ENCODE data around the gene INTS1. TPM values are rescaled to one million over a fixed set of nuclear protein-coding genes. Genes with fewer than 3 reads are reported as not detected.

The INTS1 gene
- total and polyA plus RNA-seq, 2 experiments from 2014 or later, result 30.0 to 57.3 TPM

DNA sequence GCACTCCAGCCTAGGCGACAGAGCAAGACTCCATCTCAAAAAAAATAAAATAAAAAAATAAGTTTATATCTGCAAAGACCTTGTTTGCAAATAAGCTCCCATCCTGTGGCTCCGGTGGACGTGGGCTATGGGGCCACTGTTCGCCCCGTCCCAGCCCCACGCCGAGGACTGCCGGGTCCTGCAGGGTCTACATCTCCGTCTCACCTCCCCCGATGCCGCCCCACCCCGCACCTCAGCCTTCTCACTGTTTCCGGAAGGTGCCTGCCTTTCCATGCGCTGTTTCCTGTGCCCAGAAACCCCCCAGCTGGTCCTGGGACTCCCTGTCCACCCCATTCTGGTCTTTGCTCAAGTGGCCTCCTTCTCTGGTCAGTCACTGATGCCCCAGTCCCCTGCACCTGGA is 5.0 kb upstream of the INTS1 start:
- H3K4me2 ChIP-seq, result no peak overlapping the region
- TF ChIP-seq EZH2phosphoT487 (IDR thresholded peaks at IDR 0.05; ENCODE audit: low read depth, severe bottlenecking, unreplicated experiment), result no peak
- TF ChIP-seq, protein P1, sequence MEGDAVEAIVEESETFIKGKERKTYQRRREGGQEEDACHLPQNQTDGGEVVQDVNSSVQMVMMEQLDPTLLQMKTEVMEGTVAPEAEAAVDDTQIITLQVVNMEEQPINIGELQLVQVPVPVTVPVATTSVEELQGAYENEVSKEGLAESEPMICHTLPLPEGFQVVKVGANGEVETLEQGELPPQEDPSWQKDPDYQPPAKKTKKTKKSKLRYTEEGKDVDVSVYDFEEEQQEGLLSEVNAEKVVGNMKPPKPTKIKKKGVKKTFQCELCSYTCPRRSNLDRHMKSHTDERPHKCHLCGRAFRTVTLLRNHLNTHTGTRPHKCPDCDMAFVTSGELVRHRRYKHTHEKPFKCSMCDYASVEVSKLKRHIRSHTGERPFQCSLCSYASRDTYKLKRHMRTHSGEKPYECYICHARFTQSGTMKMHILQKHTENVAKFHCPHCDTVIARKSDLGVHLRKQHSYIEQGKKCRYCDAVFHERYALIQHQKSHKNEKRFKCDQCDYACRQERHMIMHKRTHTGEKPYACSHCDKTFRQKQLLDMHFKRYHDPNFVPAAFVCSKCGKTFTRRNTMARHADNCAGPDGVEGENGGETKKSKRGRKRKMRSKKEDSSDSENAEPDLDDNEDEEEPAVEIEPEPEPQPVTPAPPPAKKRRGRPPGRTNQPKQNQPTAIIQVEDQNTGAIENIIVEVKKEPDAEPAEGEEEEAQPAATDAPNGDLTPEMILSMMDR (IDR thresholded peaks at IDR 0.05; ENCODE audit: poor library complexity), result no peak
- no peak for TF ChIP-seq EZH2 (IDR thresholded peaks at IDR 0.05; ENCODE audit: borderline replicate concordance)
- H3K9me3 ChIP-seq (ENCODE audit: low read depth), result no peaks in the 10 kb centered on the region
- H2AFZ ChIP-seq, result no peak overlapping the region
- DNase-seq (ENCODE audit: low spot score), result no peak
- no peak overlapping the region for H3K4me3 ChIP-seq
- H3K9me2 ChIP-seq (replicated peaks; ENCODE audit: insufficient read depth), result no peaks in the 10 kb centered on the region
- no peaks in the 10 kb centered on the region for H3K79me2 ChIP-seq
- H3K27me3 ChIP-seq, result no peaks in the 10 kb centered on the region
- H3K27ac ChIP-seq, result no peak overlapping the region
- H4K20me1 ChIP-seq (ENCODE audit: insufficient read depth, poor library complexity, severe bottlenecking), result no peaks in the 10 kb centered on the region
- WGBS (ENCODE audit: low lambda C conversion rate, missing lambda C conversion rate), result 95% methylated on average over 14 of the region's 14 CpGs
- no peaks in the 10 kb centered on the region for H3K4me1 ChIP-seq (ENCODE audit: insufficient read depth)
- H3K36me3 ChIP-seq (replicated peaks; ENCODE audit: insufficient read depth, low read depth), result no peaks in the 10 kb centered on the region

DNA sequence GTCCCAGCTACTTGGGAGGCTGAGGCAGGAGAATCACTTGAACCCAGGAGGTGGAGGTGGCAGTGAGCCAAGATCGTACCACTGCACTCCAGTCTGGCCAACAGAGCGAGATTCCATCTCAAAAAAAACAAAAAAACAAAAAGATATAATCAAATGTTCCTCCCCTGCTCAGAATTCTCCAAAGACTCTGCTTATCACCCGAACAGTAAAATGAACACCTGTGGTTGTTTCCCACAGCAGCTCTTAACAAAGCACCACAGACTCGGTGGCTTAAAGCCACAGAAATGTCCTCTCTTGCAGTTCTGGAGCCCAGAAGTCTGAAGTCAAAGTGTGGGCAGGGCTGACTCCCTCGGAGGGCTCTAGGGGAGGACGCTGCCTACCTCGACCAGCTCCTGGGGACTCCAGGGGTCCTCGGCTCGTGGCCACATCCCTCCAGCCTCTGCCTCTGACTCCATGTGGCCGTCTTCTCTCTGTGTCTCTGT is 4.1 kb upstream of the INTS1 start:
- no peaks in the 10 kb centered on the region for H4K20me1 ChIP-seq (ENCODE audit: insufficient read depth, poor library complexity, severe bottlenecking)
- H3K36me3 ChIP-seq (replicated peaks; ENCODE audit: insufficient read depth, low read depth), result no peaks in the 10 kb centered on the region
- no peak overlapping the region for H3K27ac ChIP-seq
- H3K4me2 ChIP-seq, result no peak overlapping the region
- H3K79me2 ChIP-seq, result peaks cover 8% of the 10 kb centered on the region
- TF ChIP-seq, protein P1 (IDR thresholded peaks at IDR 0.05; ENCODE audit: poor library complexity), result no peak
- no peaks in the 10 kb centered on the region for H3K9me2 ChIP-seq (replicated peaks; ENCODE audit: insufficient read depth)
- no peak overlapping the region for H2AFZ ChIP-seq
- H3K4me1 ChIP-seq (ENCODE audit: insufficient read depth), result no peaks in the 10 kb centered on the region
- WGBS (ENCODE audit: low lambda C conversion rate, missing lambda C conversion rate), result 84% methylated on average over 10 of the region's 10 CpGs
- H3K27me3 ChIP-seq, result no peaks in the 10 kb centered on the region
- no peak overlapping the region for H3K4me3 ChIP-seq
- H3K9me3 ChIP-seq (ENCODE audit: low read depth), result no peaks in the 10 kb centered on the region
- no peak for DNase-seq (ENCODE audit: low spot score)

DNA sequence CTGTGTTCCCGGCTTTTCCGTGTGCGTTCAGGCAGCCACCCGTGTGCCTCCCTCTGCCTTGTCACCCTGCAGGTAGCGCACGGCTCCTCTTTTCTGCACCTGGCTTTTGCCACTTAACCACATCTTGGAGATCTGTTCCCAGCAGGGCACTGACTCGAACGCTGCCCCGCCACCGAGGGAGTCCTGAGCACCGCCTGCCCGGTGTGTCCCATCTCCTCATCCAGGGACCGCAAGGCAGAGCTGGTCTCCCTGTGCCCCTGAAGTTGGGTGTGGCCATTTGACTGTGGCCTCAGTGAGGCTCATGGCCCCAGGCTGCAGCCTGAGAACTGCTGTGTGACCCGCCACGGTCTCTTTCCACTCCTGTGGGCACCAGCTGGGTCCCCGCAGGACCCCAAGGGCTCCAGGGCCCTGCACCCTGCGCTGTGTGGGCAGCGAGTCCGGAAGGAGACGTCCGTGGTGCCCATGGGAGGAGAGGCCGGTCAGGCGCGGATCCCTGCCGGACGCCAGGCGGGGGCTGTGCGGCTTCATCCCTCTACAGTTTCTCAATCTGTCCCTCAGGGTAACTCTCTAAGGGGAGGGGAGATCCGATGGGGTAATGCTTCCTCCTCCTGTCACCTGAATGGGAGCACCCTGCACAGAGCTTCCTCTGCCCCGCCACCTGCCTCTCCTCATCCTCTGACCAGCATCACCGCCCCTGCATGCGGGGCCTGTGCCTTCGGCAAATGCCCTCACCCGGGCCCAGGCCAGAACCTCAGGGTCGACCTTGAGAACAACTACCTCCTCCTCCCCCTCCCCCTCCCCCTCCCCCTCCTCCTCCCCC is 1.8 kb upstream of the INTS1 start:
- Histone ChIP-seq H2AFZ (no peak overlapping the region), H3K4me2 (no peak overlapping the region), H3K79me2 (peaks cover 31% of the 10 kb centered on the region), H3K27ac (no peak overlapping the region), H4K20me1 (ENCODE audit: insufficient read depth, poor library complexity, severe bottlenecking) (no peaks in the 10 kb centered on the region), H3K9me2 (replicated peaks; ENCODE audit: insufficient read depth) (no peaks in the 10 kb centered on the region), H3K36me3 (replicated peaks; ENCODE audit: insufficient read depth, low read depth) (no peaks in the 10 kb centered on the region), H3K4me1 (ENCODE audit: insufficient read depth) (no peaks in the 10 kb centered on the region), H3K27me3 (no peaks in the 10 kb centered on the region), H3K9me3 (ENCODE audit: low read depth) (no peaks in the 10 kb centered on the region), H3K4me3 (no peak overlapping the region)
- DNase-seq (ENCODE audit: low spot score), result no peak
- WGBS (ENCODE audit: low lambda C conversion rate, missing lambda C conversion rate), result 95% methylated on average over 30 of the region's 35 CpGs
- no peak for TF ChIP-seq EZH2 (IDR thresholded peaks at IDR 0.05; ENCODE audit: borderline replicate concordance)
- no peak for TF ChIP-seq EZH2phosphoT487 (IDR thresholded peaks at IDR 0.05; ENCODE audit: low read depth, severe bottlenecking, unreplicated experiment)
- TF ChIP-seq, protein P1 (IDR thresholded peaks at IDR 0.05; ENCODE audit: poor library complexity), result no peak

Data from hepatocyte (in vitro differentiated cells).